PC-3 (cell line): ENCODE results near the gene ROGDI. TPM values are rescaled to one million over a fixed set of nuclear protein-coding genes. Genes with fewer than 3 reads are reported as not detected.
A peak's percentile ranks its signal among the peaks of the same experiment; 100 is the strongest.

ENCODE experiments used
- ATAC-seq: fragments of 200-7000 bp; cut with Tn5 transposase; 2 replicates; pipeline ENCODE4 v1.9.1; 2020; ENCODE audit warnings: mild to moderate bottlenecking, moderate library complexity
- Bru-seq: library from RNA; stranded (reverse); fragments of 400-500 nt; gene quantifications from one replicate; lab custom pipeline; 2021; lab: Mats Ljungman, UMichigan
- BruChase-seq, 2 experiments: library from RNA; stranded (reverse); fragments of 400-500 nt; gene quantifications; one replicate each; lab custom pipeline; 2021; lab: Mats Ljungman, UMichigan
- BruUV-seq: library from RNA; stranded (reverse); fragments of 400-500 nt; replicated peaks from 2 replicates; lab custom pipeline; 2021; lab: Mats Ljungman, UMichigan
- CTCF ChIA-PET: fragments of 300-600 bp; sonication (Branson Sonifier 250); formaldehyde crosslinking; loops from one replicate; lab custom pipeline; 2022; ENCODE audit warnings: antibody characterized with exemption; lab: Charles Lee
- POLR2A ChIA-PET: fragments of 300-600 bp; sonication (Branson Sonifier 250); formaldehyde crosslinking; loops from one replicate; lab custom pipeline; 2022; ENCODE audit warnings: antibody characterized with exemption; ENCODE audit not compliant: unreplicated experiment; lab: Charles Lee
- DNase-seq: peaks from one replicate; pipeline ENCODE4 v3.0.0-alpha.2; 2015
- H2AFZ ChIP-seq: fragments of 300-600 bp; sonication (generic); 2 replicates; pipeline ENCODE4 v1.6.0; 2016; ENCODE audit warnings: antibody characterized with exemption, low read length
- H3F3A ChIP-seq: fragments of 300-600 bp; sonication (generic); one replicate; pipeline ENCODE4 v1.6.0; 2017; ENCODE audit warnings: antibody characterized with exemption, low read length, control low read depth, mild to moderate bottlenecking; ENCODE audit not compliant: unreplicated experiment
- H3K27ac ChIP-seq: fragments of 300-600 bp; sonication (generic); 2 replicates; pipeline ENCODE4 v1.5.1; 2016; ENCODE audit warnings: mild to moderate bottlenecking, low read length
- H3K27me3 ChIP-seq: fragments of 300-600 bp; sonication (generic); 2 replicates; pipeline ENCODE4 v1.6.1; 2016; ENCODE audit warnings: low read length, mixed read lengths
- H3K36me3 ChIP-seq: fragments of 300-600 bp; sonication (generic); 2 replicates; pipeline ENCODE4 v1.6.1; 2016; ENCODE audit warnings: low read depth, mixed run types, low read length, mixed read lengths
- H3K4me1 ChIP-seq: fragments of 300-600 bp; sonication (generic); 2 replicates; pipeline ENCODE4 v1.5.1; 2016; ENCODE audit warnings: low read length; ENCODE audit not compliant: insufficient read depth
- H3K4me2 ChIP-seq: fragments of 300-600 bp; sonication (generic); 2 replicates; pipeline ENCODE4 v1.6.0; 2016; ENCODE audit warnings: low read length
- H3K4me3 ChIP-seq: fragments of 300-600 bp; sonication (generic); 2 replicates; pipeline ENCODE4 v1.5.1; 2016; ENCODE audit warnings: mild to moderate bottlenecking, low read length, mixed read lengths
- H3K79me2 ChIP-seq: fragments of 300-600 bp; sonication (generic); 2 replicates; pipeline ENCODE4 v1.6.1; 2017; ENCODE audit warnings: low read length, mixed read lengths
- H3K9ac ChIP-seq: fragments of 300-600 bp; sonication (generic); 2 replicates; pipeline ENCODE4 v1.6.0; 2016; ENCODE audit warnings: mild to moderate bottlenecking, low read length
- H3K9me2 ChIP-seq: fragments of 300-600 bp; sonication (generic); replicated peaks from 2 replicates; pipeline ENCODE4 v1.6.1; 2016; ENCODE audit warnings: mixed run types, low read length, mixed read lengths
- H3K9me3 ChIP-seq: fragments of 300-600 bp; sonication (generic); 2 replicates; pipeline ENCODE4 v1.6.1; 2016; ENCODE audit warnings: low read length, mixed read lengths
- H4K20me1 ChIP-seq: fragments of 300-600 bp; sonication (generic); 2 replicates; pipeline ENCODE4 v1.6.1; 2016; ENCODE audit warnings: low read length, mixed read lengths
- CTCF ChIP-seq: fragments of 300-600 bp; sonication (generic); conservative IDR thresholded peaks from 2 replicates; pipeline ENCODE4 v1.5.1; 2017; ENCODE audit warnings: antibody characterized with exemption, low read depth, mild to moderate bottlenecking, low read length
- EZH2 ChIP-seq: fragments of 300-600 bp; sonication (generic); IDR thresholded peaks from one replicate; pipeline ENCODE4 v1.6.1; 2017; ENCODE audit warnings: antibody characterized with exemption, mild to moderate bottlenecking, low read length; ENCODE audit not compliant: unreplicated experiment
- EZH2phosphoT487 ChIP-seq: fragments of 300-600 bp; sonication (generic); IDR thresholded peaks from 2 replicates; pipeline ENCODE4 v1.6.1; 2018; ENCODE audit warnings: mild to moderate bottlenecking, antibody characterized with exemption, low read length, borderline replicate concordance
- intact Hi-C: fragments of 100-400 bp; cut with micrococcal nuclease; formaldehyde crosslinking; loops from 2 replicates; pipeline ENCODE4 v1.9.0; 2023
- long read RNA-seq: library from polyadenylated mRNA; unstranded; transcript quantifications from one replicate; pipeline ENCODE4 v2.0.0, GENCODE V29; 2021; ENCODE audit not compliant: unreplicated experiment
- total RNA-seq: library from RNA; depleted of rRNA; stranded (reverse); fragments of >200 nt; gene quantifications from 2 replicates; pipeline ENCODE4 v1.2.3, GENCODE V29; 2014; rRNA removed

The ROGDI gene
- 23.3 and 24.1 TPM in 2 replicates for total RNA-seq
- Bru-seq, nascent RNA, result percentile 48 among the genes with signal in this experiment
- BruChase-seq, experiment 1, labeled RNA remaining after a 6-hour chase, result percentile 53 among the genes with signal in this experiment
- percentile 57 among the genes with signal in this experiment for BruChase-seq, experiment 2, labeled RNA remaining after a 2-hour chase
- long read RNA-seq, transcript ROGDI-201 (11 exons, 1,735 nt), result major isoform, 20 of 35 reads
- long read RNA-seq, partial matches to known transcripts, result 3 of 35 reads
- long read RNA-seq, other reads (novel, unspliced or antisense), result 7 of 35 reads

GRCh38 chr16:4801962-4802658 lies at the start of gene ROGDI:
Gene ROGDI (minus strand): TSS chr16:4802633. CDS start chr16:4802571, 62 bp downstream.
- Histone ChIP-seq H3K79me2 (no peaks in the 10 kb centered on the region), H3K27me3 (no peaks in the 10 kb centered on the region), H3K9ac (peak within 1 kb of the TSS; percentile 60), H4K20me1 (no peaks in the 10 kb centered on the region), H2AFZ (peak within 1 kb of the TSS; percentile 94), H3K36me3 (peaks cover under 1% of the 10 kb centered on the region; the same call in 1 of the 2 replicates), H3K9me3 (no peaks in the 10 kb centered on the region), H3K4me1 (peaks cover 14% of the 10 kb centered on the region), H3K4me2 (peak within 1 kb of the TSS; percentile 97), H3F3A (no peaks in the 10 kb centered on the region), H3K27ac (no peak within 1 kb of the TSS; the same call in 1 of the 2 replicates), H3K4me3 (peak within 1 kb of the TSS; percentile 84), H3K9me2 (no peaks in the 10 kb centered on the region)
- peak; percentile 80 for DNase-seq
- BruUV-seq, result no TSS peak
- intact Hi-C loops, result loop anchor here (5.0 to 10.0 kb wide), 2 partner anchors 70 to 153 kb away; partner anchors contain the start of genes ANKS3, DNAAF8 and SEC14L5
- POLR2A ChIA-PET, result no interaction called here
- CTCF ChIA-PET, result interaction anchor here (0.7 kb wide), 1 partner anchor 156 kb away, joined by 3 read pairs; the partner anchor contains the start of gene SEC14L5
- ATAC-seq, result peak; percentile 72
- TF ChIP-seq EZH2phosphoT487 (no peak), EZH2 (no peak), CTCF (no peak)

GRCh38 chr16:4850211-4850610 lies 47.8 kb upstream of the ROGDI start:
- BruUV-seq, result no TSS peak
- Histone ChIP-seq H3K27me3 (no peaks in the 10 kb centered on the region), H3K27ac (no peak overlapping the region), H3K79me2 (peaks cover 83% of the 10 kb centered on the region), H3K4me2 (peak overlapping the region; percentile 87), H3K4me3 (peak overlapping the region; percentile 97), H3K36me3 (no peaks in the 10 kb centered on the region), H3K9ac (0 out of 2 replicates have a peak overlapping the region, but pooled peaks have one; percentile 6), H3K4me1 (peaks cover 30% of the 10 kb centered on the region), H3F3A (no peaks in the 10 kb centered on the region), H2AFZ (no peak overlapping the region), H3K9me3 (no peaks in the 10 kb centered on the region), H3K9me2 (no peaks in the 10 kb centered on the region), H4K20me1 (peaks cover 25% of the 10 kb centered on the region)
- intact Hi-C loops, result no loop called here
- CTCF ChIA-PET, result no interaction called here
- no peak for DNase-seq
- TF ChIP-seq CTCF (no peak), EZH2 (no peak), EZH2phosphoT487 (no peak)
- POLR2A ChIA-PET, result no interaction called here
- ATAC-seq, result no peak
